MM.1S (cell line): ENCODE data around the gene PRICKLE3.

Source experiments
- EZH2 ChIP-seq: fragments of 300-600 bp; sonication (generic); optimal IDR thresholded peaks from 2 replicates; pipeline ENCODE3; 2017; ENCODE audit warnings: low read depth, mild to moderate bottlenecking, antibody characterized with exemption, low read length, mixed read lengths
- EZH2phosphoT487 ChIP-seq: fragments of 300-600 bp; sonication (generic); IDR thresholded peaks from 2 replicates; pipeline ENCODE4 v1.6.1; 2018; ENCODE audit warnings: antibody characterized with exemption, low read length
- TF ChIP-seq, protein P1 (sequence below): fragments of 300-600 bp; sonication (generic); IDR thresholded peaks from 2 replicates; pipeline ENCODE4 v1.5.1; 2016; ENCODE audit warnings: antibody characterized with exemption, low read length, mixed read lengths

DNA sequence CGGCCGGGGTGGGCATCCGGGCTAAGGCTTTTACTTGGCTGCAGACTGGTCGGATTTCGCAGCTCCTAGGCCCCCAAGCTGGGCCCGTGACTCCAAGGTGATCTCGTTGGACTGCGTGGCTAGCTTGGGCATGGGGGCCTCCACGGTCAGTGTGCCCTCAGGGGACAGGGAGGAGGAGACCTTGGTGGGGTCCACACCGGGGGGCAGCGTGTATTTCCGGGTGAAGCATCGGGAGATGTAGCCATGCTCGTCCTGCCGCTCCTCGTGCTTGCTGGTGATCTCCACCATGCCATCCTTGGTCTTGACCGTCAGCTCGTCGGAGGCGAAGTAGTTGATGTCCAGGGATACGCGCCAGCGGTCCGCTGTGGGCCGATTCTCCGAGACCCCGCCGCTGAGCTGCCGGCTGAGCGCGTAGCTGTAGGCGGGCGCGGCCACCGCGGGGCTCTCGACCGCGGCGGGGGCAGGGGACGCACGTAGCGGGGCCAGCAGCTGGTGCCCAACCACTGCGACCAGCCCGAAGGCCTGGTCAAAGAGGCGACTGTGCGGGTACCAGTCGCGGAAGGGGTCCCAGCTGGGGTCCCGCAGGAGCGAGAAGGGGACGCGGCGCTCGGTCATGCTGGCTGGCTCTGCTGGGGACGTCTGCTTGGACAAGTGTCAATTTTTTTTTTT, 47.8 kb upstream of the PRICKLE3 start:
- TF ChIP-seq, protein P1, sequence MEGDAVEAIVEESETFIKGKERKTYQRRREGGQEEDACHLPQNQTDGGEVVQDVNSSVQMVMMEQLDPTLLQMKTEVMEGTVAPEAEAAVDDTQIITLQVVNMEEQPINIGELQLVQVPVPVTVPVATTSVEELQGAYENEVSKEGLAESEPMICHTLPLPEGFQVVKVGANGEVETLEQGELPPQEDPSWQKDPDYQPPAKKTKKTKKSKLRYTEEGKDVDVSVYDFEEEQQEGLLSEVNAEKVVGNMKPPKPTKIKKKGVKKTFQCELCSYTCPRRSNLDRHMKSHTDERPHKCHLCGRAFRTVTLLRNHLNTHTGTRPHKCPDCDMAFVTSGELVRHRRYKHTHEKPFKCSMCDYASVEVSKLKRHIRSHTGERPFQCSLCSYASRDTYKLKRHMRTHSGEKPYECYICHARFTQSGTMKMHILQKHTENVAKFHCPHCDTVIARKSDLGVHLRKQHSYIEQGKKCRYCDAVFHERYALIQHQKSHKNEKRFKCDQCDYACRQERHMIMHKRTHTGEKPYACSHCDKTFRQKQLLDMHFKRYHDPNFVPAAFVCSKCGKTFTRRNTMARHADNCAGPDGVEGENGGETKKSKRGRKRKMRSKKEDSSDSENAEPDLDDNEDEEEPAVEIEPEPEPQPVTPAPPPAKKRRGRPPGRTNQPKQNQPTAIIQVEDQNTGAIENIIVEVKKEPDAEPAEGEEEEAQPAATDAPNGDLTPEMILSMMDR: no peak
- TF ChIP-seq EZH2 (no peak), EZH2phosphoT487 (no peak)
